GM12875 (cell line): Measurements from ENCODE around the gene RBM20.
"Not testable (repeated sequence)": the region's sequence is repeated elsewhere in the genome, so short reads cannot be mapped to it uniquely, and the experiment has no call there.

Experiments
- H3K4me3 ChIP-seq: one replicate; pipeline ENCODE4 v1.5.1; 2011; ENCODE audit warnings: low read depth, low read length, control low read depth
- TF ChIP-seq, protein P1 (sequence below): IDR thresholded peaks from 2 replicates; pipeline ENCODE4 v1.5.1; 2011; ENCODE audit warnings: low read depth, mild to moderate bottlenecking, control low read depth, inconsistent platforms, low read length, moderate library complexity, borderline replicate concordance; ENCODE audit not compliant: insufficient read depth

RBM20 gene

DNA sequence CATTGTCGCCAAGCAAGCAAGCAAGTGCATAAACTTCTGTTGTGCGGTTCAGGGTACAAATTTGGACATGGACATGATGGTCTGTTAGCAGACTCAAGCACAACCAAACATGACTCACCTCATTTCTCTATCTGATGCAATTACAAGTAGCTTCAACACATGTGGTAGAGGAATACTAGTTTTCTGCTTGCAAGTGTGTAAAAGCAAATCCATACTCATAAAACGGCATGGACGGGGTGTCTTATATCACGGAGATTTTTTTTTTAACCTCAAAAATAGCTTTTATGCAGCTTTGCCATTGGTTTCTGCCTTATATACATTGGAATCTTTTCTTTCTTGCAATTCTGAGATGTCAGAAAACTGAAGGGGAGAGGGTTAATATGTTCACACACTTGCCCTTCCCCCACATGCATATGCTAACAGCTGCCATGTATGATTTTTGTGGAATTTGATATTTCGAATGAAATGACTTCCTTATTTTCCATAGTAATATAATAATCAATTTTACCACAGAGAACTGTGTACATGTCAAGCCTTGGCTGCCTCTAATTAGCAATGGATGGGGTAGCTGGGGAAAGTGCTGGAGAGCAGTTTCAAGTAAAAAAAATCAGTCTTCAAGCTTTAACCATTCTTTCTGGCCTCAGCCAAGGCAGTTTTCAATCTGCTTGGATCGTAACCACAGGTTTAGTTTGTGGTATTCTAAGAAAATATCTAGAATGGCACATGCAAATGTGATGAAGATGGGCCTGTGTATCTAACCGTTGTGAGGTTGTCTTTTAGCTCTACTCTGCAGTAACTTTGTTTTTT is 121.6 kb downstream of the RBM20 start:
- TF ChIP-seq, protein P1, sequence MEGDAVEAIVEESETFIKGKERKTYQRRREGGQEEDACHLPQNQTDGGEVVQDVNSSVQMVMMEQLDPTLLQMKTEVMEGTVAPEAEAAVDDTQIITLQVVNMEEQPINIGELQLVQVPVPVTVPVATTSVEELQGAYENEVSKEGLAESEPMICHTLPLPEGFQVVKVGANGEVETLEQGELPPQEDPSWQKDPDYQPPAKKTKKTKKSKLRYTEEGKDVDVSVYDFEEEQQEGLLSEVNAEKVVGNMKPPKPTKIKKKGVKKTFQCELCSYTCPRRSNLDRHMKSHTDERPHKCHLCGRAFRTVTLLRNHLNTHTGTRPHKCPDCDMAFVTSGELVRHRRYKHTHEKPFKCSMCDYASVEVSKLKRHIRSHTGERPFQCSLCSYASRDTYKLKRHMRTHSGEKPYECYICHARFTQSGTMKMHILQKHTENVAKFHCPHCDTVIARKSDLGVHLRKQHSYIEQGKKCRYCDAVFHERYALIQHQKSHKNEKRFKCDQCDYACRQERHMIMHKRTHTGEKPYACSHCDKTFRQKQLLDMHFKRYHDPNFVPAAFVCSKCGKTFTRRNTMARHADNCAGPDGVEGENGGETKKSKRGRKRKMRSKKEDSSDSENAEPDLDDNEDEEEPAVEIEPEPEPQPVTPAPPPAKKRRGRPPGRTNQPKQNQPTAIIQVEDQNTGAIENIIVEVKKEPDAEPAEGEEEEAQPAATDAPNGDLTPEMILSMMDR = no peak
- H3K4me3 ChIP-seq = no peak overlapping the region

DNA sequence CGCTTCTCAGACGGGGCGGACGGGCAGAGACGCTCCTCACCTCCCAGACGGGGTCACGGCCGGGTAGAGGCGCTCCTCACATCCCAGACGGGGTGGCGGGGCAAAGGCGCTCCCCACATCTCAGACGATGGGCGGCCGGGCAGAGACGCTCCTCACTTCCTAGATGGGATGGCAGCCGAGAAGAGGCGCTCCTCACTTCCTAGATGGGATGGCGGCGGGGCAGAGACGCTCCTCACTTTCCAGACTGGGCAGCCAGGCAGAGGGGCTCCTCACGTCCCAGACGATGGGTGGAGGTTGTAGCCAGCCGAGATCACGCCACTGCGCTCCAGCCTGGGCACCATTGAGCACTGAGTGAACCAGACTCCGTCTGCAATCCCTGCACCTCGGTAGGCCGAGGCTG is 123.5 kb downstream of the RBM20 start:
- not testable (repeated sequence) for H3K4me3 ChIP-seq

DNA sequence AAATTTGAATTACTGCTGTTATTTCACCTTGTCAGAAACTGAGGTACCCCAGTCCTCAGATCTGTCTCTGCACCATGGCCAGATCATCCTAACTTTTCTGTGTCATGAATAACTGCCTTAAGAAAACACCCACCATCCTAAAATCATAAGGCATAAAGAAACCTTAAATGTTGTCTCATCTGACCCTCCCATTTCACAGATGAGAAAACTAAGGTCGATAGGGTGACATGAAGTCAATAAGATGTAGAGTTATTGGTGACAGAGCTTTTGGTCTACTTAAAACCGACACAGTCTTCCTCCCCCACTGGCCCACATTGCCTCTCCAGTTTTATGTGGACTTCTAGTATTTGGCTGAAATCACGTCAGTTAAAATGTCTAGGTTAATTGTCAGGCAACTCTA is 126.1 kb downstream of the RBM20 start:
- no peak overlapping the region for H3K4me3 ChIP-seq
- TF ChIP-seq, protein P1 = no peak

DNA sequence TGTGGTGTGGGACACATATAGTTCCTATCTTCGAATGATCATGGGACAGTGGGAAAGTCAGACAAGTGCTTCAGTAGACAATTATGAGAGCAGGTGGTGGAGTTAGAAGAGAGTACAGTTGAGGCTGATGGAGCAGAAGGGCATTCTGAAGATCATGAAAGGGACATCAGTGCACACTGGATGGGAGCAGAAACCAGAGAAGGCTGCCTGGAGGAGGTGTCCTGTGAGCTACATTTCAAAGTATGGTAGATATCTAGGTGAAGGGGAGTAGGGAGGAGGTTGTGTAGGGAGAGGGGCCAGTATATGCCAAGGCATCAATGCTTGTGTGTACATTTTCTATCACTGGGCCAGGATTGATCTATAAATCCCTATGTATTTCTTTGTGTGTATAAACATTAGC is 127.3 kb downstream of the RBM20 start:
- TF ChIP-seq, protein P1 = no peak
- H3K4me3 ChIP-seq = no peak overlapping the region

DNA sequence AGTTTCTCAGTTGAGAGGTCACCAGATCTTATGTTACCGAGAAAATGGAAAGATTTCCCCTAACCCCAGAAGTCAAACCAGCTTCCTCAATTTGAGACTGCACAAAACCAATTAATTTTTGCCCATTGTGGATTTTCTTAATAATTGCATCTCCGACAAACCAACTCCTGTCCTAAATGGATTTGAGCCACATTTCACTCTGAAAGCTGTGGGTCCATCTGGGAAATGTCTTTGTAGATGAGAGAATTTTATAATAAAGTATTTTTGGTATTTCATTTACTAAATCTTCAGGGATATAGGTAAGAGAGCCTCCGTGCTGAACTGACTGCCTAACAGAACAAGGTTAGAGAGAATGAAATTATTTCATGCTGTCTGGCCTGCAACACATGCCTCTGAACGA is 127.9 kb downstream of the RBM20 start:
- TF ChIP-seq, protein P1 = no peak
- H3K4me3 ChIP-seq = no peak overlapping the region

DNA sequence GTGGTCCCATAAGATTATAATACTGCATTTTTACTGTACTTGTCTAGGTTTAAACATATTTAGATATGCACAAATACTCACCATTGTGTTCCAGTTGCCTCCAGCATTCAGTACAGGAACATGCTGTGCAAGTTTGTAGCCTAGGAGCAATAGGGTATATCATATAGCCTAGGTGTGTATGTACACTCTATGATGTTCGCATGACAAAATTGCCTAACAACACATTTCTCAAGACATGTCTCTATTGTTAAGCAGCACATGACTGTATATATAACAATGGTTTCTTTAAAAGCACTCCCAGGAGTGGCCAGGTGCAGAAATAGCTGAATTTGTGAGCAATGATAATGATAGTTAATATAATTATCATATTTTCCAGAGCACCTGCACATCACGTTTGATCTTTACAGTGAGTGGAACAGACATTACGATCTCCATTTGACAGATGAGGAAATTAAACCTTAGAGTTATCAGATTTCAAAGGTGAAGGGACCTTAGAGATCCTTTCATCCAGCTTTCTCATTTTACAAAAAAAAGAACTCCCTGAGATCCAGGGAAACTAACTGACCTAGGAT is 128.4 kb downstream of the RBM20 start:
- TF ChIP-seq, protein P1 = no peak
- no peak overlapping the region for H3K4me3 ChIP-seq

DNA sequence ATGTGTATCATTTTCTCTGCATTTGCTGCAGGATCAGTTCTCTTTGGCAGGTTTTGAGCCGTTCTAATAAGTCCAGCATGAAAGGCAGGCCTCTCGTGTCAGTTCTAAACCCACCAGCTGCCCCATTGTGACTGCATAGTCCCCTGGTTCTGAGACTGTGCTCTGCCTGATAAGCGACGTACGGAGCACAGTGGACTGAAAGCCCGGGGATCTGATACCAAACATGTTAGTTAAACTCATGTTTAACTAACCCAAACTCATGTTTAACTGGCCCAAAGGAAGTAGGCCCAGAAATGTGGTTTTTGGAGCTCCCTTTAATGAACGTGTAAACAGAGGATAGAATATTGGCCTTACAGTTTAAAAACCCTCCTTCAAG is 129.5 kb downstream of the RBM20 start:
- no peak overlapping the region for H3K4me3 ChIP-seq
- TF ChIP-seq, protein P1 = no peak
